Stimulated activated naive B cell treated with anti-CD40 and anti-IgM and Interleukin-4, amounts not matched to agents 10 μg/mL and 1 μg/mL and 100 μg/mL, for 72 hours (primary cell): ENCODE data around the gene ZEB1.
"Not testable (repeated sequence)": the region's sequence is repeated elsewhere in the genome, so short reads cannot be mapped to it uniquely, and the experiment has no call there.

Experiments
- ATAC-seq, 2 donors: fragments of 150-1000 bp; cut with Tn5 transposase; replicated peaks; 2 replicates each; pipeline ENCODE4 v1.10.0; 2021; ENCODE audit warnings: moderate library complexity in 1 of 2
- DNase-seq: peaks from one replicate; pipeline ENCODE4 v3.0.0; 2021
- H3K27ac Mint-ChIP-seq: one replicate; pipeline ENCODE4 v1.8.0; 2022; ENCODE audit warnings: mild to moderate bottlenecking, mixed read lengths
- H3K27me3 Mint-ChIP-seq, 2 donors: one replicate each; pipeline ENCODE4 v1.8.0; 2022; ENCODE audit warnings: mixed read lengths in 2 of 2
- H3K36me3 Mint-ChIP-seq, 2 donors: one replicate each; pipeline ENCODE4 v1.8.0; 2022; ENCODE audit warnings: mixed read lengths in 2 of 2, mild to moderate bottlenecking in 1 of 2
- H3K4me1 Mint-ChIP-seq, 2 donors: one replicate each; pipeline ENCODE4 v1.8.0; 2022; ENCODE audit warnings: mixed read lengths in 2 of 2, mild to moderate bottlenecking in 1 of 2
- H3K4me3 Mint-ChIP-seq, 2 donors: one replicate each; pipeline ENCODE4 v1.8.0; 2022; ENCODE audit warnings: mild to moderate bottlenecking in 2 of 2, mixed read lengths in 2 of 2, moderate library complexity in 1 of 2
- H3K9me3 Mint-ChIP-seq, 2 donors: one replicate each; pipeline ENCODE4 v1.8.0; 2022; ENCODE audit warnings: mixed read lengths in 2 of 2, mild to moderate bottlenecking in 1 of 2

ZEB1 gene

GRCh38 chr10:31341552-31341951 is 22.5 kb downstream of the ZEB1 start:
- ATAC-seq: peak; percentile 65 to 77
- H3K36me3 Mint-ChIP-seq: peaks cover 0 to 3% of the 10 kb centered on the region in 2 donors

GRCh38 chr10:31343009-31343408 is 24.0 kb downstream of the ZEB1 start:
- Mint-ChIP-seq H3K4me1 (peaks cover 13 to 33% of the 10 kb centered on the region in 2 donors), H3K4me3 (no peak overlapping the region), H3K27me3 (no peaks in the 10 kb centered on the region), H3K36me3 (no peaks in the 10 kb centered on the region), H3K27ac (no peak overlapping the region), H3K9me3 (no peaks in the 10 kb centered on the region)
- DNase-seq (no peak), ATAC-seq (no peak)

More at GRCh38 chr10:31341552-31341951, 22.5 kb downstream of the ZEB1 start:
- Mint-ChIP-seq H3K4me1 (peaks cover 9 to 21% of the 10 kb centered on the region in 2 donors), H3K4me3 (no peak overlapping the region), H3K9me3 (no peaks in the 10 kb centered on the region), H3K27me3 (no peaks in the 10 kb centered on the region), H3K27ac (no peak overlapping the region)
- no peak for DNase-seq

GRCh38 chr10:31343551-31343950 is 24.5 kb downstream of the ZEB1 start:
- Mint-ChIP-seq H3K27ac (no peak overlapping the region), H3K9me3 (no peaks in the 10 kb centered on the region)

GRCh38 chr10:31345886-31346285 is 26.9 kb downstream of the ZEB1 start:
- Mint-ChIP-seq H3K4me3 (no peak overlapping the region), H3K27ac (no peak overlapping the region), H3K4me1 (peaks cover 24 to 46% of the 10 kb centered on the region in 2 donors), H3K36me3 (no peaks in the 10 kb centered on the region), H3K9me3 (no peaks in the 10 kb centered on the region), H3K27me3 (no peaks in the 10 kb centered on the region)
- ATAC-seq (no peak), DNase-seq (no peak)

More at GRCh38 chr10:31343551-31343950, 24.5 kb downstream of the ZEB1 start:
- ATAC-seq: no peak
- Mint-ChIP-seq H3K27me3 (no peaks in the 10 kb centered on the region), H3K4me3 (no peak overlapping the region), H3K36me3 (no peaks in the 10 kb centered on the region), H3K4me1 (peaks cover 14 to 37% of the 10 kb centered on the region in 2 donors)
- no peak for DNase-seq

- Mint-ChIP-seq H3K27me3 (no peaks in the 10 kb centered on the region), H3K4me3 (no peak overlapping the region), H3K9me3 (no peaks in the 10 kb centered on the region), H3K36me3 (no peaks in the 10 kb centered on the region), H3K4me1 (peaks cover 24 to 46% of the 10 kb centered on the region in 2 donors), H3K27ac (no peak overlapping the region)
- no peak for ATAC-seq
- DNase-seq: no peak
Measured at GRCh38 chr10:31346953-31347352, 27.9 kb downstream of the ZEB1 start.

- H3K36me3 Mint-ChIP-seq: no peaks in the 10 kb centered on the region
- ATAC-seq (no peak), DNase-seq (no peak)
- H3K27ac Mint-ChIP-seq: peak overlapping the region; percentile 14
- H3K4me1 Mint-ChIP-seq: peaks cover 27 to 53% of the 10 kb centered on the region in 2 donors
- H3K27me3 Mint-ChIP-seq: no peaks in the 10 kb centered on the region
- no peaks in the 10 kb centered on the region for H3K9me3 Mint-ChIP-seq
- H3K4me3 Mint-ChIP-seq: no peak overlapping the region
Measured at GRCh38 chr10:31347705-31348104, 28.7 kb downstream of the ZEB1 start.

GRCh38 chr10:31350891-31351290 is 31.9 kb downstream of the ZEB1 start:
- ATAC-seq: no peak
- Mint-ChIP-seq H3K27ac (no peak overlapping the region), H3K4me3 (no peak overlapping the region), H3K4me1 (peaks cover 28 to 47% of the 10 kb centered on the region in 2 donors), H3K9me3 (no peaks in the 10 kb centered on the region), H3K36me3 (no peaks in the 10 kb centered on the region), H3K27me3 (no peaks in the 10 kb centered on the region)
- DNase-seq: no peak

- Mint-ChIP-seq H3K4me1 (peaks cover 27 to 43% of the 10 kb centered on the region in 2 donors), H3K27me3 (no peaks in the 10 kb centered on the region), H3K27ac (no peak overlapping the region), H3K4me3 (no peak overlapping the region), H3K9me3 (no peaks in the 10 kb centered on the region), H3K36me3 (no peaks in the 10 kb centered on the region)
- no peak for DNase-seq
- no peak for ATAC-seq
Measured at GRCh38 chr10:31352436-31353226, 33.6 kb downstream of the ZEB1 start.

GRCh38 chr10:31353574-31353973 is 34.6 kb downstream of the ZEB1 start:
- H3K27ac Mint-ChIP-seq: no peak overlapping the region
- ATAC-seq (peak; percentile 99 to 100), DNase-seq (peak; percentile 18)
- no peak overlapping the region for H3K4me3 Mint-ChIP-seq
- peaks cover 27 to 33% of the 10 kb centered on the region in 2 donors for H3K4me1 Mint-ChIP-seq
- H3K36me3 Mint-ChIP-seq: peaks cover 0 to 3% of the 10 kb centered on the region in 2 donors
- H3K27me3 Mint-ChIP-seq: no peaks in the 10 kb centered on the region
- no peaks in the 10 kb centered on the region for H3K9me3 Mint-ChIP-seq

- DNase-seq: no peak
- Mint-ChIP-seq H3K4me3 (no peak overlapping the region), H3K27me3 (no peaks in the 10 kb centered on the region), H3K36me3 (peaks cover 22 to 24% of the 10 kb centered on the region in 2 donors), H3K27ac (no peak overlapping the region), H3K4me1 (peaks cover 13 to 17% of the 10 kb centered on the region in 2 donors), H3K9me3 (peaks cover 0 to 3% of the 10 kb centered on the region in 2 donors)
- ATAC-seq: no peak
Measured at GRCh38 chr10:31358688-31359330, 39.8 kb downstream of the ZEB1 start.

GRCh38 chr10:31359979-31360378 is 41.0 kb downstream of the ZEB1 start:
- H3K27ac Mint-ChIP-seq: no peak overlapping the region
- H3K4me3 Mint-ChIP-seq: no peak overlapping the region
- no peak for ATAC-seq
- DNase-seq: no peak
- H3K27me3 Mint-ChIP-seq: no peaks in the 10 kb centered on the region
- H3K4me1 Mint-ChIP-seq: peaks cover 13 to 22% of the 10 kb centered on the region in 2 donors
- H3K9me3 Mint-ChIP-seq: peaks cover 0 to 3% of the 10 kb centered on the region in 2 donors
- H3K36me3 Mint-ChIP-seq: peaks cover 29 to 31% of the 10 kb centered on the region in 2 donors

GRCh38 chr10:31361475-31361874 is 42.5 kb downstream of the ZEB1 start:
- H3K27ac Mint-ChIP-seq, ATAC-seq, H3K4me3 Mint-ChIP-seq, H3K27me3 Mint-ChIP-seq, DNase-seq, H3K9me3 Mint-ChIP-seq: not testable (repeated sequence)
- Mint-ChIP-seq H3K4me1 (peaks cover 10 to 28% of the 10 kb centered on the region in 2 donors), H3K36me3 (peaks cover 31 to 33% of the 10 kb centered on the region in 2 donors)

GRCh38 chr10:31362023-31362641 is 43.1 kb downstream of the ZEB1 start:
- no peak overlapping the region for H3K4me3 Mint-ChIP-seq
- H3K27me3 Mint-ChIP-seq: no peaks in the 10 kb centered on the region
- DNase-seq: no peak
- no peak for ATAC-seq
- no peak overlapping the region for H3K27ac Mint-ChIP-seq
- H3K9me3 Mint-ChIP-seq: peaks cover 0 to 3% of the 10 kb centered on the region in 2 donors
- peaks cover 31 to 34% of the 10 kb centered on the region in 2 donors for H3K36me3 Mint-ChIP-seq
- peaks cover 10 to 28% of the 10 kb centered on the region in 2 donors for H3K4me1 Mint-ChIP-seq

- Mint-ChIP-seq H3K4me1 (peaks cover 6 to 32% of the 10 kb centered on the region in 2 donors), H3K27ac (peak overlapping the region; percentile 62), H3K36me3 (peaks cover 31 to 36% of the 10 kb centered on the region in 2 donors)
- H3K9me3 Mint-ChIP-seq, DNase-seq, ATAC-seq, H3K4me3 Mint-ChIP-seq, H3K27me3 Mint-ChIP-seq: not testable (repeated sequence)
Measured at GRCh38 chr10:31363696-31364095, 44.7 kb downstream of the ZEB1 start.
